Measurements from ENCODE around the gene POLN.

- TF ChIP-seq, protein P1, sequence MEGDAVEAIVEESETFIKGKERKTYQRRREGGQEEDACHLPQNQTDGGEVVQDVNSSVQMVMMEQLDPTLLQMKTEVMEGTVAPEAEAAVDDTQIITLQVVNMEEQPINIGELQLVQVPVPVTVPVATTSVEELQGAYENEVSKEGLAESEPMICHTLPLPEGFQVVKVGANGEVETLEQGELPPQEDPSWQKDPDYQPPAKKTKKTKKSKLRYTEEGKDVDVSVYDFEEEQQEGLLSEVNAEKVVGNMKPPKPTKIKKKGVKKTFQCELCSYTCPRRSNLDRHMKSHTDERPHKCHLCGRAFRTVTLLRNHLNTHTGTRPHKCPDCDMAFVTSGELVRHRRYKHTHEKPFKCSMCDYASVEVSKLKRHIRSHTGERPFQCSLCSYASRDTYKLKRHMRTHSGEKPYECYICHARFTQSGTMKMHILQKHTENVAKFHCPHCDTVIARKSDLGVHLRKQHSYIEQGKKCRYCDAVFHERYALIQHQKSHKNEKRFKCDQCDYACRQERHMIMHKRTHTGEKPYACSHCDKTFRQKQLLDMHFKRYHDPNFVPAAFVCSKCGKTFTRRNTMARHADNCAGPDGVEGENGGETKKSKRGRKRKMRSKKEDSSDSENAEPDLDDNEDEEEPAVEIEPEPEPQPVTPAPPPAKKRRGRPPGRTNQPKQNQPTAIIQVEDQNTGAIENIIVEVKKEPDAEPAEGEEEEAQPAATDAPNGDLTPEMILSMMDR (optimal IDR thresholded peaks at IDR 0.05 in 1 of 3, IDR thresholded peaks at IDR 0.05 in 1 of 3, conservative IDR thresholded peaks at IDR 0.05 in 1 of 3; ENCODE audit: extremely low read depth in 1 of 3, insufficient read depth in 2 of 3, low read length in 3 of 3): no peak
- TF ChIP-seq EZH2 (IDR thresholded peaks at IDR 0.05; ENCODE audit: low read length): no peak
Observed at GRCh38 chr4:2151544-2151943, 90.4 kb downstream of the POLN start.

Measured in keratinocyte (primary cell).